ENCODE data around the gene MARK4.

- TF ChIP-seq CTCF (IDR thresholded peaks at IDR 0.05; ENCODE audit: low read depth, low read length, missing input control) (no peak), RAD21 (IDR thresholded peaks at IDR 0.05) (no peak), SP1 (IDR thresholded peaks at IDR 0.05) (no peak), EGR1 (IDR thresholded peaks at IDR 0.05; ENCODE audit: low read depth in 2 of 2) (no peak)
- TF ChIP-seq, protein P1, sequence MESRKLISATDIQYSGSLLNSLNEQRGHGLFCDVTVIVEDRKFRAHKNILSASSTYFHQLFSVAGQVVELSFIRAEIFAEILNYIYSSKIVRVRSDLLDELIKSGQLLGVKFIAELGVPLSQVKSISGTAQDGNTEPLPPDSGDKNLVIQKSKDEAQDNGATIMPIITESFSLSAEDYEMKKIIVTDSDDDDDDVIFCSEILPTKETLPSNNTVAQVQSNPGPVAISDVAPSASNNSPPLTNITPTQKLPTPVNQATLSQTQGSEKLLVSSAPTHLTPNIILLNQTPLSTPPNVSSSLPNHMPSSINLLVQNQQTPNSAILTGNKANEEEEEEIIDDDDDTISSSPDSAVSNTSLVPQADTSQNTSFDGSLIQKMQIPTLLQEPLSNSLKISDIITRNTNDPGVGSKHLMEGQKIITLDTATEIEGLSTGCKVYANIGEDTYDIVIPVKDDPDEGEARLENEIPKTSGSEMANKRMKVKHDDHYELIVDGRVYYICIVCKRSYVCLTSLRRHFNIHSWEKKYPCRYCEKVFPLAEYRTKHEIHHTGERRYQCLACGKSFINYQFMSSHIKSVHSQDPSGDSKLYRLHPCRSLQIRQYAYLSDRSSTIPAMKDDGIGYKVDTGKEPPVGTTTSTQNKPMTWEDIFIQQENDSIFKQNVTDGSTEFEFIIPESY (IDR thresholded peaks at IDR 0.05), result no peak
Measured at GRCh38 chr19:45215391-45216191, 35.5 kb upstream of the MARK4 start.

Measured in liver (tissue), 3 donors.